IMR-90 (cell line): ENCODE results near the gene MACO1. TPM values are rescaled to one million over a fixed set of nuclear protein-coding genes. Genes with fewer than 3 reads are reported as not detected.
A peak's percentile ranks its signal among the peaks of the same experiment; 100 is the strongest.
"Not testable (repeated sequence)": the region's sequence is repeated elsewhere in the genome, so short reads cannot be mapped to it uniquely, and the experiment has no call there.

Source experiments
- ATAC-seq: fragments of 200-7000 bp; cut with Tn5 transposase; 2 replicates; pipeline ENCODE4 v1.9.1; 2020; ENCODE audit warnings: low read depth, mild to moderate bottlenecking, moderate library complexity
- BruUV-seq: library from RNA; stranded (reverse); fragments of 400-500 nt; replicated peaks from 2 replicates; lab custom pipeline; 2021; lab: Mats Ljungman, UMichigan
- CTCF ChIA-PET: fragments of 300-600 bp; formaldehyde crosslinking; extraction: SDS; loops from one replicate; lab custom pipeline; 2021; ENCODE audit warnings: antibody characterized with exemption; lab: Yijun Ruan, JAX
- POLR2A ChIA-PET: fragments of 300-600 bp; sonication (Branson Sonifier 250); formaldehyde crosslinking; loops from one replicate; lab custom pipeline; 2022; ENCODE audit warnings: antibody characterized with exemption; ENCODE audit not compliant: unreplicated experiment; lab: Charles Lee
- DNase-seq: peaks from one replicate; pipeline ENCODE4 v3.0.0; 2013
- H2AFZ ChIP-seq: replicated peaks from 2 replicates; pipeline ENCODE3; 2013; ENCODE audit warnings: low read length, mild to moderate bottlenecking; ENCODE audit not compliant: poor library complexity
- H2AK5ac ChIP-seq: 2 replicates; pipeline ENCODE4 v1.6.1; 2013; ENCODE audit warnings: low read depth, low read length, inconsistent platforms
- H2AK9ac ChIP-seq: replicated peaks from 2 replicates; pipeline ENCODE3; 2013; ENCODE audit warnings: mild to moderate bottlenecking, low read depth, low read length, moderate library complexity; ENCODE audit not compliant: poor library complexity
- H2BK120ac ChIP-seq: 2 replicates; pipeline ENCODE4 v1.6.1; 2013; ENCODE audit warnings: low read depth, low read length, inconsistent platforms
- H2BK15ac ChIP-seq: 3 replicates; pipeline ENCODE4 v1.6.1; 2013; ENCODE audit warnings: low read depth, low read length, inconsistent platforms
- H2BK20ac ChIP-seq: 2 replicates; pipeline ENCODE4 v1.6.1; 2013; ENCODE audit warnings: low read depth, mild to moderate bottlenecking, inconsistent platforms, low read length, moderate library complexity
- H2BK5ac ChIP-seq: 2 replicates; pipeline ENCODE4 v1.6.1; 2013; ENCODE audit warnings: mild to moderate bottlenecking, low read depth, low read length, inconsistent platforms; ENCODE audit not compliant: poor library complexity, severe bottlenecking
- H3K14ac ChIP-seq: replicated peaks from 2 replicates; pipeline ENCODE4 v1.6.1; 2013; ENCODE audit warnings: low read depth, low read length, inconsistent platforms
- H3K18ac ChIP-seq: 2 replicates; pipeline ENCODE4 v1.6.1; 2013; ENCODE audit warnings: low read depth, low read length, control low read depth
- H3K23ac ChIP-seq: 2 replicates; pipeline ENCODE4 v1.6.1; 2013; ENCODE audit warnings: low read depth, low read length, inconsistent platforms
- H3K27ac ChIP-seq: 2 replicates; pipeline ENCODE4 v1.5.1; 2013; ENCODE audit warnings: mild to moderate bottlenecking, control low read depth, low read length; ENCODE audit not compliant: insufficient read depth
- H3K27me3 ChIP-seq: 2 replicates; pipeline ENCODE4 v1.6.1; 2013; ENCODE audit warnings: low read length; ENCODE audit not compliant: control insufficient read depth, insufficient read depth
- H3K36me3 ChIP-seq: 2 replicates; pipeline ENCODE4 v1.6.1; 2013; ENCODE audit warnings: low read length, mixed read lengths; ENCODE audit not compliant: control insufficient read depth, insufficient read depth
- H3K4ac ChIP-seq: 2 replicates; pipeline ENCODE4 v1.6.1; 2013; ENCODE audit warnings: low read depth, low read length, inconsistent platforms
- H3K4me1 ChIP-seq: 2 replicates; pipeline ENCODE4 v1.6.1; 2013; ENCODE audit warnings: low read length, mixed read lengths; ENCODE audit not compliant: control insufficient read depth, insufficient read depth
- H3K4me2 ChIP-seq: 2 replicates; pipeline ENCODE4 v1.6.1; 2013; ENCODE audit warnings: low read depth, mild to moderate bottlenecking, control low read depth, low read length, moderate library complexity
- H3K4me3 ChIP-seq: 2 replicates; pipeline ENCODE4 v1.5.1; 2013; ENCODE audit warnings: low read depth, mild to moderate bottlenecking, control low read depth, low read length, moderate library complexity; ENCODE audit not compliant: insufficient read depth
- H3K56ac ChIP-seq: 2 replicates; pipeline ENCODE4 v1.6.1; 2013; ENCODE audit warnings: low read length, inconsistent platforms; ENCODE audit not compliant: insufficient read depth; ENCODE audit errors: extremely low read depth
- H3K79me1 ChIP-seq, 2 experiments: 2 replicates each; pipeline ENCODE4 v1.6.1; 2013; ENCODE audit warnings: low read length in 2 of 2, inconsistent platforms in 1 of 2, low read depth in 1 of 2
- H3K9ac ChIP-seq: 2 replicates; pipeline ENCODE4 v1.6.1; 2013; ENCODE audit warnings: low read depth, low read length, control low read depth
- H3K9me1 ChIP-seq: 2 replicates; pipeline ENCODE4 v1.6.1; 2013; ENCODE audit warnings: low read length, inconsistent platforms; ENCODE audit not compliant: insufficient read depth
- H3K9me3 ChIP-seq: 2 replicates; pipeline ENCODE4 v1.6.1; 2013; ENCODE audit warnings: low read length; ENCODE audit not compliant: control insufficient read depth, insufficient read depth
- H4K20me1 ChIP-seq: 2 replicates; pipeline ENCODE4 v1.6.1; 2013; ENCODE audit warnings: low read length, inconsistent platforms; ENCODE audit not compliant: insufficient read depth
- H4K5ac ChIP-seq: 2 replicates; pipeline ENCODE4 v1.6.1; 2013; ENCODE audit warnings: mild to moderate bottlenecking, low read depth, low read length, control low read depth
- H4K8ac ChIP-seq, 2 experiments: 2 replicates each; pipeline ENCODE4 v1.6.1; 2013; ENCODE audit warnings: low read depth in 2 of 2, low read length in 2 of 2, control low read depth in 1 of 2, inconsistent platforms in 1 of 2
- H4K91ac ChIP-seq: 2 replicates; pipeline ENCODE4 v1.6.1; 2013; ENCODE audit warnings: low read depth, low read length, inconsistent platforms; ENCODE audit not compliant: insufficient read depth
- BHLHE40 ChIP-seq: fragments of 150-350 bp; IDR thresholded peaks from 2 replicates; pipeline ENCODE4 v1.6.1; 2016; ENCODE audit warnings: mild to moderate bottlenecking, low read depth, low read length
- RFX5 ChIP-seq: IDR thresholded peaks from 2 replicates; pipeline ENCODE4 v1.8.0; 2012; ENCODE audit warnings: low read depth, mild to moderate bottlenecking, low read length, moderate library complexity
- WGBS, 2 experiments: methylation state at CpG; one replicate each; pipeline versions ENCODE4 v1.1.5 to v1.1.7; 2013; ENCODE audit warnings: missing lambda C conversion rate in 2 of 2; ENCODE audit not compliant: insufficient read length in 1 of 2; ENCODE audit errors: extremely low coverage in 2 of 2; 5-methylcytosine and 5-hydroxymethylcytosine counted together
- dilution Hi-C: fragments of 300-500 bp; cut with HindIII; formaldehyde crosslinking; loops from one replicate; pipeline ENCODE4 v1.14.3; 2018; ENCODE audit warnings: low sequenced_read_pairs; ENCODE audit not compliant: unreplicated experiment
- in situ Hi-C: fragments of 300-500 bp; cut with MboI; formaldehyde crosslinking; loops from 3 replicates; pipeline ENCODE4 v1.14.3; 2019; ENCODE audit warnings: low sequenced_read_pairs, inconsistent platforms, mixed read lengths
- intact Hi-C: fragments of 100-400 bp; cut with micrococcal nuclease; formaldehyde crosslinking; loops from 2 replicates; pipeline ENCODE4 v1.10.0; 2022
- polyA plus RNA-seq, 3 experiments: library from polyadenylated mRNA; depleted of rRNA; stranded (reverse); fragments of >200 nt; gene quantifications; 2 replicates each; pipeline ENCODE4 v1.2.3, GENCODE V29; 2012; ENCODE audit warnings: low replicate concordance in 1 of 3
- total RNA-seq: library from RNA; depleted of rRNA; stranded (reverse); fragments of >200 nt; gene quantifications from 2 replicates; pipeline ENCODE4 v1.2.3, GENCODE V29; 2012
- TF ChIP-seq, protein P1 (sequence below): fragments of 150-350 bp; IDR thresholded peaks from 2 replicates; pipeline ENCODE4 v1.6.1; 2017; ENCODE audit warnings: mild to moderate bottlenecking, antibody characterized with exemption, low read length, low read depth
- TF ChIP-seq, protein P2 (sequence below): fragments of 150-350 bp; IDR thresholded peaks from 2 replicates; pipeline ENCODE4 v1.6.1; 2016; ENCODE audit warnings: low read depth, mild to moderate bottlenecking, low read length, moderate library complexity, borderline replicate concordance

MACO1 gene
- total and polyA plus RNA-seq, 2 of the 4 experiments (the other 2 are of a cell fraction) = 6.8 to 12.7 TPM

DNA sequence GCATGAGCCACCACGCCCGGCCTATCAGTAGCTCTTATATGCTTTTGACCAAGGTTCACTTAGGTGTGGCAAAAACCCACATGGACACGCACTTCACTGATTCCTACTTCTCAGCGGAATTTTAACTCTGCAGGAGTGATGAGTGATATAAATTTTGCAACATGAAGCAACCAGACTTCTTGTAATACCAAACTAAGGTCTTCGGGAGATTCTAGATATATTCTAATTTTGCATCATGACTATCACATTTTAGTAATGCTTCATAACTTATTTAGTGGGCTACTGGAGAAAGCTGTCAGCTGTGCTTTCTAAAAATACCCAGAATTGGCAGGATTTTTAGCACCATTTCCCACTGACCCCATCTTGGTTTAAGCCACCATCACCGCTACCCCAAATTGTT lies 37.9 kb upstream of the MACO1 start:
- in situ Hi-C loops = no loop called here
- Histone ChIP-seq H3K23ac (no peak overlapping the region), H4K20me1 (no peaks in the 10 kb centered on the region), H2BK15ac (no peak overlapping the region), H3K56ac (no peak overlapping the region), H2AK9ac (no peak overlapping the region), H4K91ac (no peak overlapping the region), H2AK5ac (no peak overlapping the region), H2BK120ac (no peak overlapping the region), H3K9me3 (no peaks in the 10 kb centered on the region; the same call in 1 of the 2 replicates), H3K4me2 (no peak overlapping the region), H2BK5ac (no peak overlapping the region), H3K9me1 (no peaks in the 10 kb centered on the region), H3K18ac (no peak overlapping the region), H2AFZ (no peak overlapping the region), H3K27me3 (peaks cover 3% of the 10 kb centered on the region), H4K8ac (no peak overlapping the region), H3K14ac (no peak overlapping the region), H3K4me1 (no peaks in the 10 kb centered on the region), H4K5ac (no peak overlapping the region), H3K4ac (no peak overlapping the region), H3K4me3 (no peak overlapping the region), H3K36me3 (no peaks in the 10 kb centered on the region), H2BK20ac (no peak overlapping the region), H3K27ac (no peak overlapping the region), H3K79me1 (no peaks in the 10 kb centered on the region), H3K9ac (no peak overlapping the region)
- dilution Hi-C loops = no loop called here
- ChIA-PET CTCF (no interaction called here), POLR2A (no interaction called here)
- BruUV-seq = no TSS peak
- DNase-seq (no peak), ATAC-seq (no peak)
- no CpG with 5 or more reads among the region's 6 CpGs for WGBS, 2 experiments
- intact Hi-C loops = no loop called here
- TF ChIP-seq, protein P1, sequence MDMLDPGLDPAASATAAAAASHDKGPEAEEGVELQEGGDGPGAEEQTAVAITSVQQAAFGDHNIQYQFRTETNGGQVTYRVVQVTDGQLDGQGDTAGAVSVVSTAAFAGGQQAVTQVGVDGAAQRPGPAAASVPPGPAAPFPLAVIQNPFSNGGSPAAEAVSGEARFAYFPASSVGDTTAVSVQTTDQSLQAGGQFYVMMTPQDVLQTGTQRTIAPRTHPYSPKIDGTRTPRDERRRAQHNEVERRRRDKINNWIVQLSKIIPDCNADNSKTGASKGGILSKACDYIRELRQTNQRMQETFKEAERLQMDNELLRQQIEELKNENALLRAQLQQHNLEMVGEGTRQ = no peak
- TF ChIP-seq BHLHE40 (no peak), RFX5 (no peak)
- TF ChIP-seq, protein P2, sequence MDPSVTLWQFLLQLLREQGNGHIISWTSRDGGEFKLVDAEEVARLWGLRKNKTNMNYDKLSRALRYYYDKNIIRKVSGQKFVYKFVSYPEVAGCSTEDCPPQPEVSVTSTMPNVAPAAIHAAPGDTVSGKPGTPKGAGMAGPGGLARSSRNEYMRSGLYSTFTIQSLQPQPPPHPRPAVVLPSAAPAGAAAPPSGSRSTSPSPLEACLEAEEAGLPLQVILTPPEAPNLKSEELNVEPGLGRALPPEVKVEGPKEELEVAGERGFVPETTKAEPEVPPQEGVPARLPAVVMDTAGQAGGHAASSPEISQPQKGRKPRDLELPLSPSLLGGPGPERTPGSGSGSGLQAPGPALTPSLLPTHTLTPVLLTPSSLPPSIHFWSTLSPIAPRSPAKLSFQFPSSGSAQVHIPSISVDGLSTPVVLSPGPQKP = no peak

DNA sequence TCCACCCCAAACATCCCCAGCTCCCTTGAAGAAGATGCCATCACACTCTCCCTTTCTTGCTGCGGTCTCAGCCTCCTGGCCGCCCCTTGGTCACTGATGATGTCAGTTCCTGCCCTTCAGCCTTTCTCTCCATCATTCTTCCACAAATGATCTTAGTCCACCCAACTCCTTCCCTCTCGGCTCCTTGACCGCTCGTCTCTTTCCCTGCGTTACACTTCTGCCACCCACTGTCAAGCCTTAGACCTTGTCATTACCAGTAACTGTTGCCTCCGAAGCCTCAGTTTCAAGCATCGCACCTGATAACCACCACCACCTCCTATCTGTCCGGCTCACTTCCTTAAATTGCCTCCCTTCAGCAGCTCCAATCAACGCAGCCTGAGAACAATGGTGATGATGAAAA lies 33.1 kb upstream of the MACO1 start:
- H2BK120ac ChIP-seq, H3K9ac ChIP-seq, ATAC-seq, H3K23ac ChIP-seq, H4K5ac ChIP-seq, H2BK5ac ChIP-seq, H3K14ac ChIP-seq, H3K36me3 ChIP-seq, CTCF ChIA-PET, H2BK20ac ChIP-seq, H3K4me3 ChIP-seq, H2AK5ac ChIP-seq, H3K4me2 ChIP-seq, H3K79me1 ChIP-seq, intact Hi-C loops, H2BK15ac ChIP-seq, H3K27ac ChIP-seq, H3K56ac ChIP-seq, H4K20me1 ChIP-seq, H2AFZ ChIP-seq, in situ Hi-C loops, H3K9me1 ChIP-seq, H4K8ac ChIP-seq, H4K91ac ChIP-seq, H3K18ac ChIP-seq, H3K4me1 ChIP-seq, H3K4ac ChIP-seq, dilution Hi-C loops, POLR2A ChIA-PET, BruUV-seq, H2AK9ac ChIP-seq, H3K9me3 ChIP-seq: not testable (repeated sequence)
- H3K27me3 ChIP-seq = peaks cover 10% of the 10 kb centered on the region
- peak; percentile 23 for DNase-seq
- WGBS, 2 experiments = 42% methylated on average over 2 of the region's 10 CpGs; no CpG with 5 or more reads in 1 of the 2 experiments
